HAP-1 (cell line): ENCODE data around the gene ENDOG.
A peak's percentile ranks its signal among the peaks of the same experiment; 100 is the strongest.
"Not testable (repeated sequence)": the region's sequence is repeated elsewhere in the genome, so short reads cannot be mapped to it uniquely, and the experiment has no call there.

Experiments used
- DNase-seq, 2 experiments: peaks; one replicate each; pipeline ENCODE4 v3.0.0-alpha.2; 2016 to 2020; ENCODE audit warnings: low spot score in 2 of 2
- H3K27me3 ChIP-seq: fragments of 250-450 bp; sonication (Bioruptor Pico); 2 replicates; pipeline ENCODE4 v1.5.1; 2020; ENCODE audit warnings: low read depth, mild to moderate bottlenecking, moderate library complexity
- H3K36me3 ChIP-seq: fragments of 250-450 bp; sonication (Bioruptor Pico); replicated peaks from 2 replicates; pipeline ENCODE4 v1.5.1; 2020; ENCODE audit warnings: mild to moderate bottlenecking
- H3K4me1 ChIP-seq: fragments of 250-450 bp; sonication (Bioruptor Pico); 2 replicates; pipeline ENCODE4 v1.5.1; 2020; ENCODE audit warnings: mild to moderate bottlenecking
- H3K4me3 ChIP-seq: fragments of 250-450 bp; sonication (Bioruptor Pico); 2 replicates; pipeline ENCODE4 v1.5.1; 2020; ENCODE audit warnings: mild to moderate bottlenecking, moderate library complexity
- H3K9me3 ChIP-seq: fragments of 250-450 bp; sonication (Bioruptor Pico); 2 replicates; pipeline ENCODE4 v1.5.1; 2020; ENCODE audit warnings: mild to moderate bottlenecking, moderate library complexity
- in situ Hi-C: fragments of 300-500 bp; cut with MboI; formaldehyde crosslinking; loops from 3 replicates; pipeline ENCODE4 v1.14.3; 2020; ENCODE audit warnings: low sequenced_read_pairs, inconsistent platforms, mixed read lengths

ENDOG gene

DNA sequence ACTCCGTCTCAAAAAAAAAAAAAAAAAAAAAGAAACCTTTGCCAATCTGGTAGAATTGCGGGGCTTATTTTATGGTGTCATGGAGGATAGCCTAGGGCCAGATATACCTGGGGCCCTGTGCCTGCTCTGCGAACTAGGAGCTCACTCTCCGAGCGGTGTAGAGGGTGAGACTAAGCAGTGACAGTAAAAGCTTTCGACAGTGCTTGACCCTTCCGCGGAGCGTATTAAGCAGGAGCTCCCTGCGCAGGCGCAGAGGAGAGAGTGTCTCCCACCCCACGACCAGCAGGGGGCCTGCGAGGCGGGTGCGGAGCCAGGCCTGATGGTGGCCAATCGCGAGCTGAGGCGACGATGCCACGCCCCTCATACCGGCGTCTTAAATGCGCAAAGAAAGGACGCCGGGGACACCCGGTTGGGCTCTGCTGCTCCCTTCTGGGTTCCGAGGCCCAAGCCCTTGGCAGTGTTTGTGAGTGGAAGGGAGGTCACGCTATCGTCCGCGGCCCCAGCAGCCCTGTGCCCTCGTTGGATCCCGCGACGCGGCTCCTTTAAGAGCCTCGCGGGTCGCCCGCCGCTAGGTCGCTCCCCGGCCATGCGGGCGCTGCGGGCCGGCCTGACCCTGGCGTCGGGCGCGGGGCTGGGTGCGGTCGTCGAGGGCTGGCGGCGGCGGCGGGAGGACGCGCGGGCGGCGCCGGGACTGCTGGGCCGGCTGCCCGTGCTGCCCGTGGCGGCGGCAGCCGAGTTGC, at the start of gene ENDOG:
ENDOG (plus strand) TSS at position 402 of the 740 bp plus-strand sequence; CDS start at position 587, 185 bp downstream.
- Histone ChIP-seq H3K36me3 (peaks cover 19% of the 10 kb centered on the region), H3K27me3 (no peaks in the 10 kb centered on the region), H3K4me1 (peaks cover 10% of the 10 kb centered on the region), H3K4me3 (peak within 1 kb of the TSS; percentile 47), H3K9me3 (no peaks in the 10 kb centered on the region)
- DNase-seq, result peak; percentile 98 to 99
- in situ Hi-C loops, result loop anchor here (10.0 kb wide), 1 partner anchor 83 kb away; no protein-coding TSS in a partner anchor

DNA sequence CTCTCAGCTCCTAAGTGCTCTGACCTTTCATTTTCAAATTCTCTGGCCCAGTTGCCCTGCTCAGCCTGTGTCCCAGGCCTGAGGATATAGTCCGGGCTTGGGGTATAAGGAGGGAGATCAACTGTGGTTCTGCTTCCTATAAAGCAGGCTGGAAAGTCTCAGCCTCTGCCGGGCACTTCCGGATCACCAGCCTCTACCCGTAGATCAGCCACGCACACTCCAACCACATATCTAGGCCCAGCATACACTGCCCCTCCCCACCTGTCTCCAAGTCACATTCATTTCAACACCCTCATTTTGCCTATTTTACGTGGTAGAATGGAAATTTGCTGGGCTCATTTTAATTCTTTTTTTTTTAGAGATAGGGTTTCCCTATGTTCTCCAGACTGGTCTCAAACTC, 49.7 kb upstream of the ENDOG start:
- no peak overlapping the region for H3K4me3 ChIP-seq
- in situ Hi-C loops, result no loop called here
- no peaks in the 10 kb centered on the region for H3K36me3 ChIP-seq
- H3K4me1 ChIP-seq, result peaks cover 3% of the 10 kb centered on the region
- H3K27me3 ChIP-seq, result no peaks in the 10 kb centered on the region
- DNase-seq, result no peak
- no peaks in the 10 kb centered on the region for H3K9me3 ChIP-seq

DNA sequence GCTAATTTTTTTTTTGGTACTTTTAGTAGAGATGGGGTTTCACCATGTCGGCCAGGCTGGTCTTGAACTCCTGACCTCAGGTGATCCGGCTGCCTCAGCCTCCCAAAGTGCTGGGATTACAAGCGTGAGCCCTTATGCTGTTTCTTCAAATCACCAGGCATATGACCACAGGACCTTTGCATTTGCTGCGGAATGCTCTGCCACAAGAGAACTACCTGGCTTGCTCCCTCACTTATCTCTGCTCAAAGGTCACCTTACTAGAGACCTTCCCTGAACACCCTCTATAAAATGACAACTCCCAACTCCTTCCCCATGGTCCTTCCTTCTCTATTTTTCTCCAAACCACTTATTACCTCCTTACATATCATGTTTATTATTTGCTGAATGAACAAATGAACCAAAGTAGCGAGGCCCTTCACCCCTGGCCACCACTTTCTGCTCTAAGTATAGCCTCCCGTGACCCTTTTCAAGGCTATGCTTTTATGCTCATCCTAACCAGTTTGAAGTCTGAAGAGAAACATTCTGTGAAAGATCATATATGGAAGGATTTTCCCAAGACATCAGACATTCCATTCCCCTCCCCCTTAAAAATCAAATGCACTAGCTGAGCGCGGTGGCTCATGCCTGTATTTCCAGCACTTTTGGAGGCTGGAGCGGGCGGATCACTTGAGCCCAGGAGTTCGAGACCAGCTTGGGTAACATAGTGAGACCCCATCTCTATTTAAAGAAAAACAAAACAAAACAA, 47.8 kb upstream of the ENDOG start:
- peak overlapping the region; percentile 87 for H3K4me3 ChIP-seq
- H3K27me3 ChIP-seq, result no peaks in the 10 kb centered on the region
- in situ Hi-C loops, result no loop called here
- no peaks in the 10 kb centered on the region for H3K36me3 ChIP-seq
- DNase-seq, result no peak
- H3K9me3 ChIP-seq, result no peaks in the 10 kb centered on the region
- H3K4me1 ChIP-seq, result peaks cover 3% of the 10 kb centered on the region

DNA sequence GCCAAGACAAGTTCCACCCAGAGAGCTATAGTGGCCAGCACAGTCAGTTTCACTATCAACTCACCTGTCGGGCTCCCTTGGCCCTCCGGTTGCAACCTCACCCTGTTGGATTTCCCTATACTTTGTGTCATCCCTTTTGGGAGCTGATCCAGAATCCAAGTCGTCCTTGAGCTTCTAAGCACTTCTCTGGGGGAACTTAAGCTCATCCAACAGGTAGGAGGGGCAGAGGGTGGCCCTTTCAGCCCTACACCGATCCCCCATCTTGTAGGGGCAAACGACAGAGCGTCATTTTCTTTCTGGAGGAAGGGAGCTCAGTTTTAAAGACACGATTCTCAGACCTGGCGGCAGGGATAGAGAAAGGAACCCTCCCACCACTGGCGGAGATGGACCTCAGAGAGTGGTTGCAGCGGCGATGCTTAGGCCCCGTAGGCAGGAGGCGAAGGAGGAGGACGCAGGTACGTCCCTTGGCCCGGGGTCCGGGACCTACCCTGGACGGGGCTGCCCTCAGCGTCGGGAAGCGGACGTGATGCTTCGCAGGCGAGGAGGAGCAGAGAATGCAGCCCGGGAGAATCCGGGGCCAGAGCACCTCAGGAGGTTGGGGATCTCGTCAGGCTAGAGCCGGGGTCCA, 47.1 kb upstream of the ENDOG start:
- Histone ChIP-seq H3K9me3 (0 out of 2 replicates have a peak, but pooled peaks cover 3% of the 10 kb centered on the region), H3K27me3 (no peaks in the 10 kb centered on the region), H3K4me3 (peak overlapping the region; percentile 87), H3K36me3 (no peaks in the 10 kb centered on the region), H3K4me1 (peaks cover 3% of the 10 kb centered on the region)
- peak in 1 of 2 experiments; percentile 30 for DNase-seq
- in situ Hi-C loops, result no loop called here

DNA sequence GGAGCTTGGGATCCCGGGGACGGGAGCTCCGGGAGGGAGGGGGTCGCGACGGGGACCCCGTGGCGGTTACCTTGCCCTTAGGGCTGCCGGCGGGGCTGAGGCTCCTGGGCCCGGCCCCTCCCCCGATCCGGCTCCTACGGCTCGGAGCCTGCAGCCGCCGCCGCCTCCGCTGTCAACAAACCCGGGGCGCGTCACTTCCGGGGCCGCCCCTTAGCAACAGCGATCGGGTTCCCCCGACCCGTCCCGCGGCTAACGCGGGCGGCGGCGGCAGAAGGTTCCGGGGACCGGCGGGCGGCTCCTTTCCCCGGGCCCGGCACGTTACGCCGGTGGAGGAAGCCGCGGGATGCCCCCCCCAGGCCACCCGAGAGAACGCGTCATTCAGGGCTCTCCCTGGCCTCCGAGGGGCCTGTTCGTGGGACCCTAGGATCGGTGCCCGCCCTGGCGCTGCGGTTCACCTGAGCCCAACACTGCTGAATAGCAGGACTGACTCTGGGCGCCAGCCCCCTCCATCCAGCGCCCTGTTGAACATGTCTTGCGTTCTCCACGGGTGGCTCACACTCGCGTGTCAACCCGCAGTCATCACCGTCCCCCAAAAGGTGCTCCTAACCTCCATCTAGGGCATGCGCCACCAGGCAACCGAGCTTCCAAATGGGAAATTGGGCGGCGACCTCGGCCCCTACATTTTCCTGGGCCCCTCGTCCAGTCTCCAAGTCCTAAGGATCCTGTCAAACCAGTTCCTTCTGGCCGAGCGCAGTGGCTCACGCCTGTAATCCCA, 46.4 kb upstream of the ENDOG start, which contains the start of gene ZER1:
ZER1 (minus strand) TSS at position 183 of the 775 bp plus-strand sequence. CDS start 16,362 bp downstream, outside the sequence.
- peaks cover 3% of the 10 kb centered on the region for H3K4me1 ChIP-seq
- no peaks in the 10 kb centered on the region for H3K36me3 ChIP-seq
- in situ Hi-C loops, result no loop called here
- H3K27me3 ChIP-seq, result no peaks in the 10 kb centered on the region
- peak within 1 kb of the TSS; percentile 87 for H3K4me3 ChIP-seq
- H3K9me3 ChIP-seq, result 0 out of 2 replicates have a peak, but pooled peaks cover 4% of the 10 kb centered on the region
- peak; percentile 73 to 92 for DNase-seq

DNA sequence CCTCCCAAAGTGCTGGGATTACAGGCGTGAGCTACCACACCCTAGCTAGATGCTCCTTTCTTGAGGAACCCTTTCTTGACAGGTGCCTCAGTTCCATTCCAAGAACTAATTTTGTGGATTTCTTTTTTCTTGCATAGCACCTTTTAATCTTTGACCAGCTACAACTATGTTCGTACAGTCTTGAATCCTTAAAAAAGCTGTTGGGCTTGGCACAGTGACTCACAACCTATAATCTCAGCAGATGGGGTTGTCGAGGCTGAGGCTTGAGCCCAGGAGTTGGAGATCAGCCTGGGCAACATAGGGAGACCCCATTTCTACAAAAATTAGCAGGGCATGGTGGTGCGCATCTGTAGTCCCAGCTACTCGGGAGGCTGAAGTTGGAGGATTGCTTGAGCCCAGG, 45.3 kb upstream of the ENDOG start:
- Histone ChIP-seq H3K9me3 (0 out of 2 replicates have a peak, but pooled peaks cover 5% of the 10 kb centered on the region), H3K27me3 (no peaks in the 10 kb centered on the region), H3K4me3 (no peak overlapping the region), H3K36me3 (no peaks in the 10 kb centered on the region), H3K4me1 (peaks cover 3% of the 10 kb centered on the region)
- DNase-seq, result no peak
- in situ Hi-C loops, result no loop called here

DNA sequence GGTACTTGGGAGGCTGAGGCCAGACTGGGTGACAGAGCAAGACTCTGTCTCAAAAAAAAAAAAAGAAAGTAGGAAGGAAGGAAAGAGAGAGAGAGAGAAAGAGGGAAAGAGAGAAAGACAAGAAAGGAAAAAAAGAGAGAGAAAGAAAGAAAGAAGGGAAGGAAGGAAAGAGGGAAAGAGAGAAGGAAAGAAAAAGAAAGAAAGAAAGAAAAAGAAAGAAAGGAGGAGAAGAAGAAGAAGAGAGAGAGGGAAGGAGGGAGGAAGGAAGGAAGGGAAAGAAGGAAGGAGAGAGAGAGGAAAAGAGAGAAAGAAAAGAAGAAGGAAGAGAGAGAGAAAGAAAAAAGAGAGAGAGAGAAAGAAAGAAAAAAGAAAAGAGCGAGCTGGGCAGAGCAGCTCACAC, 43.5 kb upstream of the ENDOG start:
- peaks cover 3% of the 10 kb centered on the region for H3K4me1 ChIP-seq
- no peak overlapping the region for H3K4me3 ChIP-seq
- 0 out of 2 replicates have a peak, but pooled peaks cover 5% of the 10 kb centered on the region for H3K9me3 ChIP-seq
- in situ Hi-C loops, result no loop called here
- no peaks in the 10 kb centered on the region for H3K36me3 ChIP-seq
- DNase-seq, result no peak
- no peaks in the 10 kb centered on the region for H3K27me3 ChIP-seq

DNA sequence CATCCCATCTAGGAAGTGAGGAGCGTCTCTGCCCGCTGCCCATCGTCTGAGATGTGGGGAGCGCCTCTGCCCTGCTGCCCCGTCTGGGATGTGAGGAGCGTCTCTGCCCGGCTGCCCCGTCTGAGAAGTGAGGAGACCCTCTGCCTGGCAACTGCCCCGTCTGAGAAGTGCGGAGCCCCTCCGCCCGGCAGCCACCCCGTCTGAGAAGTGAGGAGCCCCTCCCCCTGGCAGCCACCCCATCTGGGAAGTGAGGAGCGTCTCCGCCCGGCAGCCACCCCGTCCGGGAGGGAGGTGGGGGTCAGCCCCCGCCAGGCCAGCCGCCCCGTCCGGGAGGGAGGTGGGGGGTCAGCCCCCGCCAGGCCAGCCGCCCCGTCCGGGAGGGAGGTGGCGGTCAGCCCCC, 38.2 kb upstream of the ENDOG start:
- H3K27me3 ChIP-seq, in situ Hi-C loops, H3K4me3 ChIP-seq, DNase-seq, H3K4me1 ChIP-seq, H3K36me3 ChIP-seq: not testable (repeated sequence)
- peaks cover 15% of the 10 kb centered on the region for H3K9me3 ChIP-seq

DNA sequence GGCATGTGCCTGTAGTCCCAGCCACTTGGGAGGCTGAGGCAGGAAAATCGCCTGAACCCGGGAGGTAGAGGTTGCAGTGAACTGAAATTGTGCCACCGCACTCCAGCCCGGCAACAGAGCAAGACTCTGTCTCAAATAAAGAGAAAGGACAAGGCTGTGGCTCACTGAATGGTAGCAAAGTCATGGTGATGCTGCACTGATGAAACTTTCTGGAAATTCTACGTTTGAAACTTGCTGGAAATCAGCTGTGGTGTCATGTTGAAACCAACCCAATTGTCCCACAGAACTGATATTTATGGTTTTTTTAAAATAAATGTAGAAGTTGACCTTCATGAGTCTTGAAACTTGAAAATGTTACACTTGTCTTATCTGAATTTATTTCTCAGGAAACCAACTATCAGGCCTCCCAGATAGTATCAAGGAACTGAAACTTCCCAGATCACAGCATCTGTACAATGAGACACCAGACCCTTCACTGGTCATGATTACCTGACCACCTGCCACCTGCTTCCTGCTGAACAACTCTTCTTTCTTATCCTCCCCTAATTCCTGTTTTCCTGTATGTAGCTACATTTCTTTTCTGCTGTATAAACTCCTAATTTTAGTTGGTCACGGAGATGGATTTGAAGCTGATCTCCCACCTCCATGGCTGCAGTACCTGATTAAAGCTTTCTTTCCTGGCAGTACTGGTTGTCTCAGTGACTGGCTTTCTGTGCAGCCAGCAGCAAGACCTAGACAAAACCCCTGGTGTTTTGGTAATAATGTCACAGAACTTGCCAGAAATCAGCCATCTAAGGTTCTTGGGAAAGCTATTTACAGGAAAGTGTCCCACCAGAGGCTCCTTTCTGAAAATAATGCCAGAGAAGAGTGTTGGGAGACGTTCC, 36.9 kb upstream of the ENDOG start:
- Histone ChIP-seq H3K4me3 (no peak overlapping the region), H3K27me3 (no peaks in the 10 kb centered on the region), H3K9me3 (peaks cover 12% of the 10 kb centered on the region), H3K4me1 (peaks cover under 1% of the 10 kb centered on the region), H3K36me3 (no peaks in the 10 kb centered on the region)
- in situ Hi-C loops, result no loop called here
- no peak for DNase-seq

DNA sequence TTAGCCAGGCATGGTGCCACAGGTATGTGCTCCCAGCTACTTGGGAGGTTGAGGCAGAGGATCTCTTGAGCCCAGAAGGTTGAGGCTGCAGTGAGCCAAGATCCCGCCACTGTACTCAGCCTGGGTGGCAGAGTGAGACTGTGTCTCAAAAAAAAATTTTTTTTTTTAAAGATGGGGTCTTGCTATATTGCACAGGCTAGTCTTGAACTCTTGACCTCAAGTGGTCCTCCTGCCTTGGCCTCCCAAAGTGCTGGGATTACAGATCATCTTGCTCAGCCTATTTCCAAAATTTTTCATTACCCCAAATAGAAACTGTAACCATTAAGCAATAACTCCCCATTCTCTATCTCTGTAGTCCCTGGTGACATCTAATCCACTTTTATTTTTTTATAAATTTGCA, 35.6 kb upstream of the ENDOG start:
- H3K4me1 ChIP-seq, result peaks cover 5% of the 10 kb centered on the region
- H3K27me3 ChIP-seq, result no peaks in the 10 kb centered on the region
- H3K4me3 ChIP-seq, result no peak overlapping the region
- H3K9me3 ChIP-seq, result peaks cover 10% of the 10 kb centered on the region
- in situ Hi-C loops, result no loop called here
- H3K36me3 ChIP-seq, result no peaks in the 10 kb centered on the region
- DNase-seq, result no peak

DNA sequence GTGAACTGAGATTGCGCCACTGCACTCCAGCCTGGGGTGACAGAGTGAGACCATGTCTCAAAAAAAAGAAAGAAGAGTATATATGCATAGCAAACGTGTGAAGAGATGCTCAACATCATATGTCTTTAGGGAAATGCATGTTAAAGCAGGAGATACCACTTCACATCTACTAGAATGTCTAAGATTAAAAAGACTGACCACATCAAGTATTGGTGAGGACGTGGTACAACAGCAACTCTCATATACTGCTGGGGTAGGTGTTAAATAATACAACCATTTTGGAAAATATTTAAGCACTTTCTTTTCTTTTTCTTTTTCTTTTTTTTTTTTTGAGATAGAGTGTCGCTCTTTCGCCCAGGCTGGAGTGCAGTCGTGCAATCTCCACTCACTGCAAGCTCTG, 32.9 kb upstream of the ENDOG start:
- no peak for DNase-seq
- in situ Hi-C loops, result no loop called here
- peaks cover 10% of the 10 kb centered on the region for H3K9me3 ChIP-seq
- no peaks in the 10 kb centered on the region for H3K27me3 ChIP-seq
- peaks cover 3% of the 10 kb centered on the region for H3K36me3 ChIP-seq
- H3K4me1 ChIP-seq, result peaks cover 5% of the 10 kb centered on the region
- H3K4me3 ChIP-seq, result no peak overlapping the region

DNA sequence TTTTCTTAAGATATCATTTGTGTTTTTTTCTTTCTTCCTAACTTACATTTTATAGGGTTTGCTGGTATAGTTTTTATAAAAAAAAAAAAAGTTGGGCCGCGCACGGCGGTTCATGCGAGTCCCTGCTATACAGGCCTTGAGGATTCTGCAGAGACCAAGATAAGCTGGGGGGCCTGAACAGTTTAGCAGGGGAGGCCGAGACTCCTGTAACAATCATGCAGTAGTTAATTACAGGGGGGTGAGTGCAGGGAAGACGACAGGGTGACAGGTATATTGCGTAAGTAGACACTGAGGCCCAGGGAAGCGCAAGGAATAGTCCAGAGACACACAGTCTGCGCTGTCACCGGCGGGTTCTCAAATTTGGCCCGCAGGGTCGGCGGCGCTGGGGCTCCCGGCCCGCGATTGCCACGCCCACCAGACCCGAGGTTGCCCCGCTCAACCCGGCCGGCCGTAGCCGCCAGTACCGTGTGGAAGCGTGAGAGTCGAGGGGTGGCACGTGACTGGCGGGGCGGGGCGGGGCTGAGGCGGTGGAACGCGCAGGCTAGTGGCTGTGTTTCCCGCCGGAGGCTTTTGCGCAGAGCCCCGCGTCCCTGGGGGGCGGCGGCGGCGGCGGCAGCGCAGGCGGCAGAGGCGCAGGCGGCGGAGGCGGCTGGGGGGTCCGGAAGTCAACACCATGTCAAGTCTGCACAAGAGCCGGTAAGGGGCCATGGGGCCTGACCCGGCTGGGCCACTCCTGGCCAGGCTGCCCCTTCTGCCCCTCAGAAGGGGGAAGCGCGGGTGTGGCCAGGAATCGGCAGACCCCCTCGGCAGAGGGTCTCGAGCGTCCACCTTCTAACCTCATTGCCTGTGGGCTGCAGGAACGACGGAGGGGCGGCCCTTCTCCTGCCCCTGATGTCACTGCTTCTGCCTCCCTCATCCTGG, 31.4 kb upstream of the ENDOG start, which contains the start of gene TBC1D13:
TBC1D13 (plus strand) TSS at position 573 of the 921 bp plus-strand sequence; CDS start at position 674, 101 bp downstream.
- DNase-seq, result peak; percentile 84 to 95
- Histone ChIP-seq H3K4me3 (peak within 1 kb of the TSS; percentile 93), H3K9me3 (peaks cover 2% of the 10 kb centered on the region), H3K4me1 (peaks cover 5% of the 10 kb centered on the region), H3K36me3 (peaks cover 10% of the 10 kb centered on the region), H3K27me3 (no peaks in the 10 kb centered on the region)
- in situ Hi-C loops, result no loop called here
